Measurements from ENCODE around the gene MMP24OS. TPM values are rescaled to one million over a fixed set of nuclear protein-coding genes. Genes with fewer than 3 reads are reported as not detected.
"Not testable (repeated sequence)": the region's sequence is repeated elsewhere in the genome, so short reads cannot be mapped to it uniquely, and the experiment has no call there.

Gene MMP24OS
- total RNA-seq, 1 donor from 2014 or later, result 26.2 TPM

DNA sequence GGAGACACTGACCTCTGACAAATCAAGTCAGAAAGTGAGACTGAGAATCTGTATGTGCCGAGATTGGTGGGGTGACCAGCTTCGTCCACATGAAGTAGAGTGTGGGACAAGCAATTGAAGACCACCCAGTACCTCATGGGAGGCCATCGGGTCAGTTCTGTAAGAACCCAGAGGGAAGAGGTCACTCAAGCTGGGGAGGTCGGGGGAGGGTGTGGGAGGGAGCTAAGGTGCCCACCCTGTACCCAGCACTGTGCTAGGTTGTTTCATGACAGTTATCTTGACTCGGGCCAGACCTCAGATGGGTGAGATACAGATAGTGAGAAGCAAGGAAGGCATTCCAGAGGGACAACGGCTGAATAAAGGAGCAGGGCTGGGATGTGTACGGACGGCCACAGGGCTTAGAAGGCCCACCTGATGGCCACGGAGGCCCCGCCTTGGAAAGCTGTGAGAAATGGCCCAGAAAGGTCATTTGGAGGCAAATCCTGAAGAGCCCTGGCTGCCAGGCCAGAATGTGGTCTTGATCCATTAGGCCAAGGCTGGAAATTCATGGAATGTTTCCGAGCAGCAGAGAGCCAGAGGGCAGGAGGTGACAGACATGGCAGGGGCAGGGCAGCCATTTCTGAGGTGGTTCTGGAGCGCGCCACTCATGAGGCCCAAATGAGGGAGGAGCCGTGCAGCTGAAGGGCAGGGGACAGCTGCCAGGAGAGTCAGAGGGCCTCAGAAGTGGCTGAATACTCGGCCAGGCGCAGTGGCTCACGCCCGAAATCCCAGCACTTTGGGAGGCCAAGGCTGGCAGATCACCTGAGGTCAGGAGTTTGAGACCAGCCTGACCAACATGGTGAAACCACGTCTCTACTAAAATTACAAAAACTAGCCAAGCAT, 7.7 kb downstream of the MMP24OS start:
- intact Hi-C loops (cut with micrococcal nuclease), result loop anchor here (10.0 kb wide), 1 partner anchor 445 kb away; the partner anchor contains the start of gene NCOA6
- Mint-ChIP-seq H3K27me3 (no peaks in the 10 kb centered on the region), H3K27ac (no peak overlapping the region), H3K4me1 (peaks cover 8% of the 10 kb centered on the region), H3K4me3 (no peak overlapping the region), H3K36me3 (ENCODE audit: low read depth) (peaks cover 19% of the 10 kb centered on the region), H3K9me3 (no peaks in the 10 kb centered on the region)
- no peak for DNase-seq

DNA sequence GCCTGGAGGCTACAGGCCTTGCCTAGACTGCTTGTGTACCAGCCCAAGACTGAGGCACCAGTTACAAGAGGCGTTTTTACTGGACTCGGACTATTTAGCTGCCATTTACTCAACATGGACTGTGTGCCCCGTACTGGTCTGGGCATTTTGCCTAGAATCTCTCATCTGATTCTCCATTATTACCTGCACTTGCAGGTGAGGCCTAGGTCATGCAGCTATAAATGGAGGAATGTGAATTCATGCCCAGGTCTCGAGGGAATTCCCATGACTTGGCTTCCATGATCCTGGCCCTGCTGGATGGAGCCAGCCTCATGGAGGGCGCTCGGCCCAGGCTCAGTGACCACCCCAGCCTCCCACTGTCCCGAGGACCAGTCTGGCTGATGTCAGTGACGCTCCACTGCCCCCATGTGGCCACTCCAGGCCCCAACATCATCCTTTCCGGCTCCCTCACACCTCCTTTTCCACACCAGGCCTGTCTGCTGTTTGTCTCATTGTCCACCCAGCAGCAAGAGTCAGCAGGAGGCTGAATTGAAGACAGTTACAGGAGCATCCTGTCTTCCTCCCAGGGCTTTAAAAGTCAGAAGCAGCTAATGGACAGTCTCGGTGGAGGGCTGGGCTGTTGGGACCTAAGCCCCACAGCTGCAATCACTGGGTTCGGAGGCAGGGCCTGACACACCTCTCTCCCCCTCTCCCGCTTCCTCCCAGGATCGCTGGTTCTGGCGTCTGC, 8.7 kb downstream of the MMP24OS start:
- peak; percentile 87 for DNase-seq
- H3K27me3 Mint-ChIP-seq, result no peaks in the 10 kb centered on the region
- peaks cover 8% of the 10 kb centered on the region for H3K4me1 Mint-ChIP-seq
- H3K4me3 Mint-ChIP-seq, result no peak overlapping the region
- peak overlapping the region; percentile 15 for H3K27ac Mint-ChIP-seq
- no peaks in the 10 kb centered on the region for H3K9me3 Mint-ChIP-seq
- intact Hi-C loops (cut with micrococcal nuclease), result no loop called here
- H3K36me3 Mint-ChIP-seq (ENCODE audit: low read depth), result peaks cover 21% of the 10 kb centered on the region

DNA sequence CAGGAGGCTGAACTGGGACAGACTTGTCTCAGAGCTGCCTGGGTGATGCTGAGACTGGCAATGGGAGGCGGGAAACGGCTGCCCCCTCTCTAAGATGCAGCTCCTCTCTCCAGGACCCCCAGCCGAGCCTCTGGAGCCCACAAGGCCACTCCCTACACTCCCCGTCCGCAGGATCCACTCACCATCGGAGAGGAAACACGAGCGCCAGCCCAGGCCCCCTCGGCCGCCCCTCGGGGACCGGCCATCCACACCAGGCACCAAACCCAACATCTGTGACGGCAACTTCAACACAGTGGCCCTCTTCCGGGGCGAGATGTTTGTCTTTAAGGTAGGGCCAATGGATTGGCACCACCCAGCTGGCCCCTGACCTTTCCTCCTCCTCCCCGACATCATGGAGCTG, 10.8 kb downstream of the MMP24OS start:
- peaks cover 22% of the 10 kb centered on the region for H3K36me3 Mint-ChIP-seq (ENCODE audit: low read depth)
- no peak for DNase-seq

DNA sequence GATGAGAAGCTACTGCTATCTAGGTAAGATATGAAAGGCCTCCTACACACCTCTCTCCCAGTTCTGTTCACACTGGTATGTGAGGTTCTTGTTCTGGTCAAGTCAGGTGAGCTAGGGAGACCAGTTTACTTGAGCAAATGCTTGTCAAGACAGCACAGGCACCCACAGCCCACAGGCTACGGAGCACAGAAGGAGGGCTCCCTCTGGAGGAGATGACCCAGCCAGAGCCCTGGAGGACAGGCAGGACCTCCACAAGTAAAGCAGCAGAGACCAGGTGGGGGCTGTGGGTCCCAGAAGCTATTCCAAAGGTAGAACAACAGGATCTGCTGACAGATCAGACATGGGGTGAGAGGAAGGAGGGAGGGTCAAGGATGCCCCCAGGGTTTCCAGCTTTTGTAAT, 13.2 kb downstream of the MMP24OS start:
- DNase-seq, result no peak
- no peaks in the 10 kb centered on the region for H3K9me3 Mint-ChIP-seq
- peaks cover 6% of the 10 kb centered on the region for H3K4me1 Mint-ChIP-seq
- intact Hi-C loops (cut with micrococcal nuclease), result no loop called here
- no peaks in the 10 kb centered on the region for H3K27me3 Mint-ChIP-seq
- no peak overlapping the region for H3K27ac Mint-ChIP-seq
- H3K4me3 Mint-ChIP-seq, result no peak overlapping the region
- peaks cover 17% of the 10 kb centered on the region for H3K36me3 Mint-ChIP-seq (ENCODE audit: low read depth)

More for the DNA sequence above, 10.8 kb downstream of the MMP24OS start:
- intact Hi-C loops (cut with micrococcal nuclease), result no loop called here
- no peaks in the 10 kb centered on the region for H3K9me3 Mint-ChIP-seq
- H3K4me3 Mint-ChIP-seq, result no peak overlapping the region
- H3K4me1 Mint-ChIP-seq, result peaks cover 8% of the 10 kb centered on the region
- H3K27me3 Mint-ChIP-seq, result no peaks in the 10 kb centered on the region
- H3K27ac Mint-ChIP-seq, result no peak overlapping the region

DNA sequence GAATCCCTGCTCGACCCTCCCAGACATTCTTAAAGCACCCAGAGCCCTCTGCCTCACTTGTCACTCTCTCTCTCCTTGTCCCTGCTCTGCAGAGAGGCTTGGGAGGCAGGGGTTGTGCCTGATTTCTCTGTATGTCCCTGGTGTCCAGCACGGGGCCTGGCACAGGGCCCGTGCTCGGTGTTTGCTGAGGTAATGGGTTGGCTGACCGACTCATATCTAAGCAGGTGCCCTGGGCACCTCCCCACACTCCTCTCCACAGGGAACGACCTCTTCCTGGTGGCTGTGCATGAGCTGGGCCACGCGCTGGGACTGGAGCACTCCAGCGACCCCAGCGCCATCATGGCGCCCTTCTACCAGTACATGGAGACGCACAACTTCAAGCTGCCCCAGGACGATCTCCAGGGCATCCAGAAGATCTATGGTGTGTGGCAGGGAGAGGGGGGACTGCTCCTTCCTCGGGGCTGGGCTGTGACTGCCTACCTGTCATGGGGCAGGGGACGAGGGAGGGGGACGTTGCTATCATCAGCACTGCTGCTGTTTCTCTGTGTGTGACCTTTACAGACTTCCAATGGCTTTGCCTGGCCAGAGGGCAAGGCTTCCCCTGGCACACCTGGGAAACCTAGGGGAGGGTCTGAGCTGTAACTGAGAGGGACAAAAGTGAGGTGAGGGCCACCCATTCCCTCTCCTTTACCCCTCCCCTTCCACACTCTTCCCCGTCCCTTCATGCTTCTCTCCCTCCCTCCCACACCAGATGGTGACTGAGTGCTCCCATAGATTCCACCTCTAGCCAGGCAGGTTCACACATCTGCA, 14.2 kb downstream of the MMP24OS start:
- H3K4me1 Mint-ChIP-seq, result peaks cover 4% of the 10 kb centered on the region
- intact Hi-C loops (cut with micrococcal nuclease), result no loop called here
- H3K4me3 Mint-ChIP-seq, result no peak overlapping the region
- H3K27me3 Mint-ChIP-seq, result no peaks in the 10 kb centered on the region
- H3K27ac Mint-ChIP-seq, result no peak overlapping the region
- H3K9me3 Mint-ChIP-seq, result no peaks in the 10 kb centered on the region
- no peak for DNase-seq
- peaks cover 13% of the 10 kb centered on the region for H3K36me3 Mint-ChIP-seq (ENCODE audit: low read depth)

DNA sequence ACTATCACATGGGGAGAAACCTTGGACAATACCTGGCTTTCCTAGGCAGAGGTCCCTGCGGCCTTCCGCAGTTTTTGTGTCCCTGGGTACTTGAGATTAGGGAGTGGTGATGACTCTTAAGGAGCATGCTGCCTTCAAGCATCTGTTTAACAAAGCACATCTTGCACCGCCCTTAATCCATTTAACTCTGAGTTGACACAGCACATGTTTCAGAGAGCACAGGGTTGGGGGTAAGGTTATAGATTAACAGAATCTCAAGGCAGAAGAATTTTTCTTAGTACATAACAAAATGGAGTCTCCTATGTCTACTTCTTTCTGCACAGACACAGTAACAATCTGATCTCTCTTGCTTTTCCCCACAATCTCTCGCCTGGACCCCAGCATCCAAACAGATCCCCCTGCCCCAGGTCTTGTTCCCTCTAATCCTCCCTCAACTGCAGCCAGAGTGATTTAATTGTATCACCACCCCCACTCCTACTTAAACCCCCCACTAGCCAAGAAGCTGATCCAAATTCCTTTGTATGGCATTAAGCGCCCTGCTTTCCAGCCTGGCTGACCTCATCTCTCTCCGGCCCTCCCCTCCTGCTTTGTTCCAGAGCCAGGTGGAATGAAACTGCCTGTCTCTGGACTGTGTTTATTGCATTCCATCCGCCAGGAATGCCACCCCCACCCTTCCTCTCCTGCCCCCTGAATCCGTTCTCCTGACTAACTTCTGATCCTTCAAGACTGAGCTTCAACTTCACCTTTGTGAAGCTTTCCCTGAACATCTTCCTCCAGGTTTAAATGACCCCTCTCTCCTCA, 15.0 kb downstream of the MMP24OS start:
- H3K9me3 Mint-ChIP-seq; H3K4me1 Mint-ChIP-seq; H3K4me3 Mint-ChIP-seq; H3K27ac Mint-ChIP-seq; intact Hi-C loops (cut with micrococcal nuclease); H3K27me3 Mint-ChIP-seq; DNase-seq: not testable (repeated sequence)
- H3K36me3 Mint-ChIP-seq (ENCODE audit: low read depth), result peaks cover 13% of the 10 kb centered on the region

DNA sequence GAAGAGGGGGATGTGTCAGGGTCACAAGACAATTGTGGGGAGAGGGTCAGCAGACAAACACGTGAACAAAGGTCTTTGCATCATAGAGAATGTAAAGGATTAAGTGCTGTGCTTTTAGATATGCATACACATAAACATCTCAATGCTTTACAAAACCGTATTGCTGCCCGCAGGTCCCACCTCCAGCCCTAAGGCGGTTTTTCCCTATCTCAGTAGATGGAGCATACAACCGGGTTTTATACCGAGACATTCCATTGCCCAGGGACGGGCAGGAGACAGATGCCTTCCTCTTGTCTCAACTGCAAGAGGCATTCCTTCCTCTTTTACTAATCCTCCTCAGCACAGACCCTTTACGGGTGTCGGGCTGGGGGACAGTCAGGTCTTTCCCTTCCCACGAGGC, 15.6 kb downstream of the MMP24OS start:
- H3K4me1 Mint-ChIP-seq; H3K4me3 Mint-ChIP-seq; intact Hi-C loops (cut with micrococcal nuclease); H3K27ac Mint-ChIP-seq; H3K9me3 Mint-ChIP-seq; H3K27me3 Mint-ChIP-seq; DNase-seq: not testable (repeated sequence)
- H3K36me3 Mint-ChIP-seq (ENCODE audit: low read depth), result peaks cover 11% of the 10 kb centered on the region

DNA sequence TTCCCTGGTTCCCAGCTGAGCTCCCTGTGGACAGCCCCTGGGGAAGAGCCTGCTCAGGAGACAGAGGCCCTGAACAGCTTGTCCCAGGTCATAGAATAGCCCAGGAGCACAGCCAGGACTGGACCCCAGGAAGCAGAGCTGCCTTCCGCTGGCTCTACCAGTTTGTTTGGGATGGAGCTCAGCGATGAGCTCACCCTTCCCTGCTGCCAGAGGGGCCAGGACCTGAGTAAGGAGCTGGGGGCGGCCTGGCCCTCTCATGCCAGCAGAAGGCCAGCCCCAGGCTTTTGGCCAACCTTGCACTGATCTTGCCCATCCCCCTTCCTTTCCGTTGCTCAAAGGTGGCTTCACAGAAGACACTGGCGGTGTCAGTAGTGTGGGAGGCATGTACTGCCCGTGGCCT, 17.5 kb downstream of the MMP24OS start:
- Mint-ChIP-seq H3K27ac (no peak overlapping the region), H3K4me1 (no peaks in the 10 kb centered on the region), H3K9me3 (no peaks in the 10 kb centered on the region), H3K4me3 (no peak overlapping the region), H3K36me3 (ENCODE audit: low read depth) (peaks cover 7% of the 10 kb centered on the region), H3K27me3 (no peaks in the 10 kb centered on the region)
- intact Hi-C loops (cut with micrococcal nuclease), result no loop called here
- DNase-seq, result no peak

DNA sequence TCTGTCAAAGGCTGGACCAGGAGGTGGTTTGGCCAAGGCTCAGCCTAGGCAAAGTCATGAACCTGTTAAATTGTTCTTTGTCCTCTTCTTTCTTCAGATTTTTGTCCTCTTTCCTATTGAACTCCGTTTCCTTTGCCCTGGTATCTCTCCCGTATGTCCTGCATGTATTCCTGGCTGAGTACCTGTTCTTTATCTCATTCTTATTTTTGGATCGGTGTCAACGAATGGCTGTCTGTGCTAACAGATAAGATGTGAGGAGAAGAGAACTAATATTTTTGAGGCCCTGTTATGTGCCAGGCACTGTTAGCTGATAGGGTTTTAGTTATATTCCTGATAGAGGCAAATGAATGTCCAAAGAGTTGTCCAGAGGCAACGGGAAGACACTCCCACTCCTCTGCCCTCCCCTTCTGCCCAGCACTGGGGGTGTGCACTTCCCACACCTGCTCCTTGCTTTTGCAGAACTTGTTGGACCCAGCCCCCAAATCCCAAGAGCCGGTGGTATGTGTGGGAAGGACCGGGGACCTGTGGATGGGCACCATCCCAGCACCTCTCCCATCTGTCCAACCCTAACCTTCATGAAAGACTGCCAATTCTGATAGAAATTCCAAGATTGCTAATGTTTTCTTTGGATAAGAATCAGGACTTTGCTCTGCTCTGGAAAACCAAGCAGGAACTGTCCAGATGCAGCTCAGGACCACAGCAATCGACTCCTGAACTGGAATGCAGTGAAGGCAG, 20.6 kb downstream of the MMP24OS start:
- Mint-ChIP-seq H3K4me3 (no peak overlapping the region), H3K27ac (no peak overlapping the region), H3K27me3 (no peaks in the 10 kb centered on the region), H3K9me3 (no peaks in the 10 kb centered on the region), H3K4me1 (peaks cover 10% of the 10 kb centered on the region), H3K36me3 (ENCODE audit: low read depth) (peaks cover 4% of the 10 kb centered on the region)
- DNase-seq, result no peak
- intact Hi-C loops (cut with micrococcal nuclease), result no loop called here

DNA sequence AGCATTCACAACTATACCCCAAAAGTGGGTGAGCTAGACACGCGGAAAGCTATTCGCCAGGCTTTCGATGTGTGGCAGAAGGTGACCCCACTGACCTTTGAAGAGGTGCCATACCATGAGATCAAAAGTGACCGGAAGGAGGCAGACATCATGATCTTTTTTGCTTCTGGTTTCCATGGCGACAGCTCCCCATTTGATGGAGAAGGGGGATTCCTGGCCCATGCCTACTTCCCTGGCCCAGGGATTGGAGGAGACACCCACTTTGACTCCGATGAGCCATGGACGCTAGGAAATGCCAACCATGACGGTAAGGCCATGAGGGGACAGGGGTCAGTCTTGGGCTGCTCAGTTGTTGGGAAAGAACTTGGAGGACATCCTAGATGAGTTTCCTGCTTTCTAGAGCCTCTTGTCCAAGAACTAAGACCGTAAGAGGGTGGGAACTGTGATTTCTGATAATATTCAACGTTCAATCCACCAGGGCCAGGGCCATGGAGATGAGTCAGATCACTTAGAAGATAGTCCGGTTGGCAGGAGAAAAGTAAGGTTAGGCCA, 23.4 kb downstream of the MMP24OS start:
- DNase-seq, result peak; percentile 46
- H3K4me1 Mint-ChIP-seq, result peaks cover 25% of the 10 kb centered on the region
- peaks cover 4% of the 10 kb centered on the region for H3K36me3 Mint-ChIP-seq (ENCODE audit: low read depth)
- no peaks in the 10 kb centered on the region for H3K27me3 Mint-ChIP-seq
- peak overlapping the region; percentile 56 for H3K27ac Mint-ChIP-seq
- no peaks in the 10 kb centered on the region for H3K9me3 Mint-ChIP-seq
- no peak overlapping the region for H3K4me3 Mint-ChIP-seq
- intact Hi-C loops (cut with micrococcal nuclease), result loop anchor here (5.0 kb wide), 1 partner anchor 162 kb away; the partner anchor contains the start of gene TRPC4AP

DNA sequence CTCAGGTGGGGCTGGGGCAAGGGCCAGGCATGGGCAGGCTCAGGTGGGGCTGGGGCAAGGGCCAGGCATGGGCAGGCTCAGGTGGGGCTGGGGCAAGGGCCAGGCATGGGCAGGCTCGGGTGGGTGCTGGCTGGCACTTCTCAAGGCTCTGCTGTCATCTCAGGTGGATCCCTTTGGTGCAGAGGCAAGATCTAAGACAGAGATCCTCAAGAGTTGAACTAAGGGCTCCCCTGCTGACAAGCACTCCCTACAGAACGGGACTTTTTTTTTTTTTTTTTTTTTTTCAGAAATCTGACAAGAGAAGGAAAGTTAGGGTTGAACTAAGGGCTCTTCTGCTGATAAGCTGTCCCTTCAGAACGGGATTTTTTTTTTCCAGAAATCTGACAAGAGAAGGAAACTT, 24.9 kb downstream of the MMP24OS start:
- Mint-ChIP-seq H3K27me3 (no peaks in the 10 kb centered on the region), H3K9me3 (no peaks in the 10 kb centered on the region), H3K36me3 (ENCODE audit: low read depth) (peaks cover 4% of the 10 kb centered on the region), H3K27ac (peak overlapping the region; percentile 75), H3K4me3 (no peak overlapping the region), H3K4me1 (peaks cover 25% of the 10 kb centered on the region)
- intact Hi-C loops (cut with micrococcal nuclease), result loop anchor here (2.0 to 5.0 kb wide), 2 partner anchors 24 to 161 kb away; partner anchors contain the start of gene TRPC4AP
- no peak for DNase-seq

DNA sequence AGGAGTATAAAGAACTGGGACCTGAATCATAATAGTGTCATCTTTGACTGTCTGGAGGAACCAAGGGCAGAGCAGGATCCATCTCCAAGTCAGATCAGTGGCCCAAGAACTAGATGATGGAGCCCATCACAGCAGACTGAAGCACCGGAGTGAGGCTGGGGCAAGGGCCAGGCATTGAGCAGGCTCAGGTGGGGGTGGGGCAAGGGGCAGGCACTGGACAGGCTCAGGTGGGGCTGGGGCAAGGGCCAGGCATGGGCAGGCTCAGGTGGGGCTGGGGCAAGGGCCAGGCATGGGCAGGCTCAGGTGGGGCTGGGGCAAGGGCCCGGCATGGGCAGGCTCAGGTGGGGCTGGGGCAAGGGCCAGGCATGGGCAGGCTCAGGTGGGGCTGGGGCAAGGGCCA, 25.3 kb downstream of the MMP24OS start:
- not testable (repeated sequence) for H3K9me3 Mint-ChIP-seq; DNase-seq; H3K36me3 Mint-ChIP-seq (ENCODE audit: low read depth); H3K27me3 Mint-ChIP-seq
- H3K4me1 Mint-ChIP-seq, result peaks cover 28% of the 10 kb centered on the region
- intact Hi-C loops (cut with micrococcal nuclease), result loop anchor here (2.0 to 5.0 kb wide), 2 partner anchors 24 to 160 kb away; partner anchors contain the start of gene TRPC4AP
- peak overlapping the region; percentile 98 for H3K27ac Mint-ChIP-seq
- peak overlapping the region; percentile 78 for H3K4me3 Mint-ChIP-seq

Measured in activated CD4-positive, alpha-beta T cell treated with anti-CD3 and anti-CD28 coated beads, Interleukin-2, amount 10 ng/mL, durations not matched to agents 24 days and 14 days (primary cell).